ENCODE data around the gene OXSR1. TPM values are rescaled to one million over a fixed set of nuclear protein-coding genes. Genes with fewer than 3 reads are reported as not detected.

OXSR1 gene
- total RNA-seq, 2 donors from 2014 or later: 16.1 to 23.7 TPM

DNA sequence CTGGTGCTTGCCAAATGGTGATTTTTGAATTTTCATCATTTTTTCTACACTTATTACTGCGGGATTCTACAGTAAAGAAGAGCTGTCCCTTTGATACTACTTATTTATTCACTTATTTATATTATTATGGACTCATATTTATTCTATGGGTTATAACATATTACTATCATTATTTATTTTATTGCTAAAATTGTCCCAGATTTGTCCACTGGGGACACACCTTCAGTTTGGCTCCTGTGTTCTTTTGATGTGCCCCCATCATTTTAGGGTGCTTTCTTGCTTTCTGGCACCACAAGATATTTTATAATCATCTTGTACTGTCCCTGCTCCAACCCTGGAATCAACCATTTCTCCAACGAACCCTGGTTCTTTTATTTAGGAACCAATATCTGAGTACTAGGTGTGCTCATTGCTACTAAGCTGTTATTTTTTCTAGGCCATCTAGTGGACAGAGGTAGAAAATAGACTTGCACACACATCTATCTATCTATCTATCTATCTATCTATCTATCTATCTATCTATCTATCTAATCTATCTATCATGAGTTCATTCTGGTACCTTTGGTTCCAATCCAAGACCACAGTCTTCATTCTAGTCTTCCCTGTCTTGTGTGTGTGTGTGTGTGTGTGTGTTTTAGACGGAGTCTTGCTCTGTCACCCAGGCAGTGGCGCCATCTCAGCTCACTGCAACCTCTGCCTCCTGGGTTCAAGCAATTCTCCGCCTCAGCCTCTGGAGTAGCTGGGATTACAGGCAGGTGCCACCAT is 132.8 kb downstream of the OXSR1 start:
- DNase-seq (no peak), ATAC-seq (no peak)
- Histone ChIP-seq H3K4me3 (no peak overlapping the region), H3K4me1 (no peaks in the 10 kb centered on the region), H3K36me3 (replicated peaks in 1 of 2; ENCODE audit: insufficient read depth in 1 of 2, low read depth in 2 of 2) (no peaks in the 10 kb centered on the region), H3K27me3 (no peaks in the 10 kb centered on the region), H3K27ac (no peak overlapping the region), H3K9me3 (no peaks in the 10 kb centered on the region)
- intact Hi-C loops (cut with DNase I): no loop called here
- 70 to 74% methylated on average over 5 of the region's 5 CpGs for WGBS, 2 donors
- TF ChIP-seq POLR2A (IDR thresholded peaks at IDR 0.05): no peak
- TF ChIP-seq, protein P1, sequence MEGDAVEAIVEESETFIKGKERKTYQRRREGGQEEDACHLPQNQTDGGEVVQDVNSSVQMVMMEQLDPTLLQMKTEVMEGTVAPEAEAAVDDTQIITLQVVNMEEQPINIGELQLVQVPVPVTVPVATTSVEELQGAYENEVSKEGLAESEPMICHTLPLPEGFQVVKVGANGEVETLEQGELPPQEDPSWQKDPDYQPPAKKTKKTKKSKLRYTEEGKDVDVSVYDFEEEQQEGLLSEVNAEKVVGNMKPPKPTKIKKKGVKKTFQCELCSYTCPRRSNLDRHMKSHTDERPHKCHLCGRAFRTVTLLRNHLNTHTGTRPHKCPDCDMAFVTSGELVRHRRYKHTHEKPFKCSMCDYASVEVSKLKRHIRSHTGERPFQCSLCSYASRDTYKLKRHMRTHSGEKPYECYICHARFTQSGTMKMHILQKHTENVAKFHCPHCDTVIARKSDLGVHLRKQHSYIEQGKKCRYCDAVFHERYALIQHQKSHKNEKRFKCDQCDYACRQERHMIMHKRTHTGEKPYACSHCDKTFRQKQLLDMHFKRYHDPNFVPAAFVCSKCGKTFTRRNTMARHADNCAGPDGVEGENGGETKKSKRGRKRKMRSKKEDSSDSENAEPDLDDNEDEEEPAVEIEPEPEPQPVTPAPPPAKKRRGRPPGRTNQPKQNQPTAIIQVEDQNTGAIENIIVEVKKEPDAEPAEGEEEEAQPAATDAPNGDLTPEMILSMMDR (IDR thresholded peaks at IDR 0.05): peak in 4 of 7 experiments; percentile 19 to 35 (median 34)

Small RNA genes lying within 50 kb of the gene (small RNA-seq; reads per million reads assigned to genes)
- gene RF00019: not detected
- not detected for gene RNU6-235P

Other genes starting within 250 kb of the OXSR1 start
- 10 to 100 TPM in 1 of 2 donors, 1 to 10 TPM in 1; 3.6 to 10.4 TPM for gene VILL, start 174.8 kb upstream of the OXSR1 start, total RNA-seq
- 10 to 100 TPM in 1 of 2 donors, 1 to 10 TPM in 1; 7.9 to 12.2 TPM for gene PLCD1, start 135.9 kb upstream of the OXSR1 start, total RNA-seq
- gene DLEC1, start 126.3 kb upstream of the OXSR1 start, total RNA-seq: 1 to 10 TPM in 1 of 2 donors, under 1 TPM in 1; 0.78 to 1.3 TPM
- gene ACAA1, start 28.4 kb upstream of the OXSR1 start, total RNA-seq: 10 to 100 TPM; 91.8 to 92.6 TPM
- 10 to 100 TPM; 11.9 to 33.3 TPM for gene MYD88, start 26.9 kb upstream of the OXSR1 start, total RNA-seq
- under 1 TPM in 1 of 2 donors, not detected in 1; 0.52 TPM for gene SLC22A13, start 100.3 kb downstream of the OXSR1 start, total RNA-seq
- gene SLC22A14, start 116.8 kb downstream of the OXSR1 start, total RNA-seq: not detected
- 10 to 100 TPM in 1 of 2 donors, 1 to 10 TPM in 1; 7.8 to 49.8 TPM for gene XYLB, start 181.2 kb downstream of the OXSR1 start, total RNA-seq

All from body of pancreas (tissue), 4 donors.